CD14-positive monocyte (primary cell): Measurements from ENCODE around the gene MTMR12. TPM values are rescaled to one million over a fixed set of nuclear protein-coding genes. Genes with fewer than 3 reads are reported as not detected.

ENCODE experiments used
- DNase-seq, 3 donors: peaks; one replicate each; pipeline ENCODE4 v3.0.0-alpha.2; 2011 to 2022
- H2AFZ ChIP-seq: 2 replicates; pipeline ENCODE4 v1.6.0; 2012; ENCODE audit warnings: mild to moderate bottlenecking, low read depth, low read length, inconsistent platforms; ENCODE audit not compliant: insufficient read depth, poor library complexity, severe bottlenecking
- H3K27ac ChIP-seq, 2 donors: 1 replicate in 1 of 2; 2 replicates in 1 of 2; pipeline ENCODE4 v1.5.1; 2012 to 2013; ENCODE audit warnings: low read length in 2 of 2, control low read depth in 1 of 2, inconsistent platforms in 1 of 2, low read depth in 1 of 2, mild to moderate bottlenecking in 1 of 2
- H3K27me3 ChIP-seq, 2 donors: one replicate each; pipeline versions ENCODE4 v1.6.0 to v1.6.1; 2011 to 2013; ENCODE audit warnings: low read length in 2 of 2; ENCODE audit not compliant: control insufficient read depth in 2 of 2, insufficient read depth in 2 of 2
- H3K36me3 ChIP-seq, 2 donors: replicated peaks in 1 of 2; 1 replicate in 1 of 2; 2 replicates in 1 of 2; pipeline versions ENCODE4 v1.5.1 to v1.6.1; 2012 to 2013; ENCODE audit warnings: low read length in 2 of 2, control low read depth in 1 of 2, inconsistent platforms in 1 of 2, mild to moderate bottlenecking in 1 of 2; ENCODE audit not compliant: insufficient read depth in 2 of 2, control insufficient read depth in 1 of 2
- H3K4me1 ChIP-seq, 2 donors: 1 replicate in 1 of 2; 2 replicates in 1 of 2; pipeline versions ENCODE4 v1.5.1 to v1.6.1; 2012 to 2013; ENCODE audit warnings: low read length in 2 of 2, control low read depth in 1 of 2, inconsistent platforms in 1 of 2, mild to moderate bottlenecking in 1 of 2, moderate library complexity in 1 of 2; ENCODE audit not compliant: insufficient read depth in 2 of 2, control insufficient read depth in 1 of 2
- H3K4me2 ChIP-seq: replicated peaks from 2 replicates; pipeline ENCODE3; 2012; ENCODE audit warnings: low read length, moderate library complexity, mild to moderate bottlenecking; ENCODE audit not compliant: poor library complexity, severe bottlenecking; ENCODE audit errors: extremely low read depth
- H3K4me3 ChIP-seq, 3 experiments: fragments of 200-600 bp in 1 of 3; sonication (generic) in 1 of 3; replicated peaks in 1 of 3; 1 replicate in 2 of 3; 2 replicates in 1 of 3; pipeline ENCODE4 v1.5.1; 2011 to 2013; ENCODE audit warnings: low read length in 3 of 3, mild to moderate bottlenecking in 3 of 3, control low read depth in 2 of 3, low read depth in 2 of 3, inconsistent platforms in 1 of 3, moderate library complexity in 1 of 3
- H3K79me2 ChIP-seq: 2 replicates; pipeline ENCODE4 v1.6.0; 2012; ENCODE audit warnings: mild to moderate bottlenecking, control low read depth, inconsistent platforms, low read length, moderate library complexity; ENCODE audit not compliant: insufficient read depth
- H3K9ac ChIP-seq: 2 replicates; pipeline ENCODE4 v1.6.0; 2017; ENCODE audit warnings: low read length, mild to moderate bottlenecking; ENCODE audit not compliant: insufficient read depth, poor library complexity, severe bottlenecking
- H3K9me3 ChIP-seq, 2 donors: replicated peaks in 1 of 2; 1 replicate in 1 of 2; 2 replicates in 1 of 2; pipeline versions ENCODE4 v1.5.1 to v1.6.1; 2012 to 2013; ENCODE audit warnings: low read length in 2 of 2, control low read depth in 1 of 2; ENCODE audit not compliant: control insufficient read depth in 1 of 2, insufficient read depth in 1 of 2
- H4K20me1 ChIP-seq: 2 replicates; pipeline ENCODE4 v1.6.0; 2012; ENCODE audit warnings: mild to moderate bottlenecking, low read length, control low read depth, moderate library complexity; ENCODE audit not compliant: insufficient read depth
- H3K27ac Mint-ChIP-seq, 7 donors: one replicate each; pipeline ENCODE4 v1.8.0; 2020; ENCODE audit warnings: mild to moderate bottlenecking in 7 of 7, mixed read lengths in 7 of 7, moderate library complexity in 6 of 7, inconsistent platforms in 2 of 7
- H3K27me3 Mint-ChIP-seq, 3 donors: one replicate each; pipeline ENCODE4 v1.8.0; 2021 to 2022; ENCODE audit warnings: low read depth in 3 of 3, mild to moderate bottlenecking in 3 of 3, mixed read lengths in 3 of 3, moderate library complexity in 3 of 3, inconsistent platforms in 1 of 3
- H3K36me3 Mint-ChIP-seq, 2 donors: one replicate each; pipeline ENCODE4 v1.8.0; 2020; ENCODE audit warnings: mixed read lengths in 2 of 2, inconsistent platforms in 1 of 2, mild to moderate bottlenecking in 1 of 2
- H3K4me1 Mint-ChIP-seq: one replicate; pipeline ENCODE4 v1.8.0; 2020; ENCODE audit warnings: mild to moderate bottlenecking, mixed read lengths
- H3K4me3 Mint-ChIP-seq, 2 donors: one replicate each; pipeline ENCODE4 v1.8.0; 2020; ENCODE audit warnings: mild to moderate bottlenecking in 2 of 2, mixed read lengths in 2 of 2, moderate library complexity in 1 of 2
- H3K9me3 Mint-ChIP-seq, 7 donors: one replicate each; pipeline ENCODE4 v1.8.0; 2020 to 2022; ENCODE audit warnings: mixed read lengths in 7 of 7, mild to moderate bottlenecking in 6 of 7, moderate library complexity in 6 of 7, inconsistent platforms in 2 of 7
- WGBS: methylation state at CpG from one replicate; pipeline ENCODE4 v1.1.5; 2013; ENCODE audit warnings: missing lambda C conversion rate; ENCODE audit not compliant: insufficient coverage; 5-methylcytosine and 5-hydroxymethylcytosine counted together
- intact Hi-C, 2 donors: fragments of 100-400 bp; cut with micrococcal nuclease; formaldehyde crosslinking; loops; one replicate each; pipeline versions ENCODE4 v1.15.0 to v1.15.1; 2023
- polyA plus RNA-seq, 3 donors: library from polyadenylated mRNA; depleted of rRNA in 1 of 3; unstranded in 2 of 3; stranded (reverse) in 1 of 3; fragments of 300-500 nt in 2 of 3; fragments of >200 nt in 1 of 3; fragmentation: Illumina TruSeq in 2 of 3; gene quantifications; 1 replicate in 2 of 3; 2 replicates in 1 of 3; pipeline ENCODE4 v1.2.3, GENCODE V29; 2012 to 2021
- TF ChIP-seq, protein P1 (sequence below): fragments of 200-600 bp; IDR thresholded peaks from one replicate; pipeline ENCODE4 v1.8.0; 2022; ENCODE audit warnings: antibody characterized with exemption, mild to moderate bottlenecking

MTMR12 gene
- polyA plus RNA-seq, 3 donors = 10.3 to 19.0 (median 17.3) TPM

- H3K27ac ChIP-seq = no peak overlapping the region
- H3K36me3 Mint-ChIP-seq = no peaks in the 10 kb centered on the region
- H4K20me1 ChIP-seq = no peaks in the 10 kb centered on the region
- H3K4me1 ChIP-seq = no peaks in the 10 kb centered on the region
- no peak overlapping the region for H3K4me3 Mint-ChIP-seq
- WGBS = no CpG with 5 or more reads among the region's 4 CpGs
- no peaks in the 10 kb centered on the region for H3K36me3 ChIP-seq
- H3K4me2 ChIP-seq = no peak overlapping the region
- TF ChIP-seq, protein P1, sequence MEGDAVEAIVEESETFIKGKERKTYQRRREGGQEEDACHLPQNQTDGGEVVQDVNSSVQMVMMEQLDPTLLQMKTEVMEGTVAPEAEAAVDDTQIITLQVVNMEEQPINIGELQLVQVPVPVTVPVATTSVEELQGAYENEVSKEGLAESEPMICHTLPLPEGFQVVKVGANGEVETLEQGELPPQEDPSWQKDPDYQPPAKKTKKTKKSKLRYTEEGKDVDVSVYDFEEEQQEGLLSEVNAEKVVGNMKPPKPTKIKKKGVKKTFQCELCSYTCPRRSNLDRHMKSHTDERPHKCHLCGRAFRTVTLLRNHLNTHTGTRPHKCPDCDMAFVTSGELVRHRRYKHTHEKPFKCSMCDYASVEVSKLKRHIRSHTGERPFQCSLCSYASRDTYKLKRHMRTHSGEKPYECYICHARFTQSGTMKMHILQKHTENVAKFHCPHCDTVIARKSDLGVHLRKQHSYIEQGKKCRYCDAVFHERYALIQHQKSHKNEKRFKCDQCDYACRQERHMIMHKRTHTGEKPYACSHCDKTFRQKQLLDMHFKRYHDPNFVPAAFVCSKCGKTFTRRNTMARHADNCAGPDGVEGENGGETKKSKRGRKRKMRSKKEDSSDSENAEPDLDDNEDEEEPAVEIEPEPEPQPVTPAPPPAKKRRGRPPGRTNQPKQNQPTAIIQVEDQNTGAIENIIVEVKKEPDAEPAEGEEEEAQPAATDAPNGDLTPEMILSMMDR = no peak
- H3K9me3 ChIP-seq = peaks cover 31 to 36% of the 10 kb centered on the region in 2 donors
- H2AFZ ChIP-seq = no peak overlapping the region
- peaks cover 15 to 38% (median 32%) of the 10 kb centered on the region in 7 donors for H3K9me3 Mint-ChIP-seq
- intact Hi-C loops = no loop called here
- peaks cover 3 to 5% (median 5%) of the 10 kb centered on the region in 3 donors for H3K27me3 Mint-ChIP-seq
- no peak overlapping the region for H3K27ac Mint-ChIP-seq
- H3K27me3 ChIP-seq = no peaks in the 10 kb centered on the region
- H3K79me2 ChIP-seq = no peaks in the 10 kb centered on the region
- no peak for DNase-seq
- no peak overlapping the region for H3K9ac ChIP-seq
- H3K4me3 ChIP-seq = no peak overlapping the region
- no peaks in the 10 kb centered on the region for H3K4me1 Mint-ChIP-seq
Measured at GRCh38 chr5:32325616-32326015, 12.9 kb upstream of the MTMR12 start.

GRCh38 chr5:32325062-32325461, 12.3 kb upstream of the MTMR12 start:
- H3K4me2 ChIP-seq = no peak overlapping the region
- TF ChIP-seq, protein P1 = no peak
- DNase-seq = no peak
- no peaks in the 10 kb centered on the region for H3K27me3 ChIP-seq
- peaks cover 3% of the 10 kb centered on the region in 3 donors for H3K27me3 Mint-ChIP-seq
- H4K20me1 ChIP-seq = no peaks in the 10 kb centered on the region
- intact Hi-C loops = no loop called here
- no peak overlapping the region for H3K9ac ChIP-seq
- H3K27ac ChIP-seq = no peak overlapping the region
- no peaks in the 10 kb centered on the region for H3K36me3 ChIP-seq
- 63% methylated on average over 3 of the region's 3 CpGs for WGBS
- H3K79me2 ChIP-seq = no peaks in the 10 kb centered on the region
- peaks cover 15 to 39% (median 32%) of the 10 kb centered on the region in 7 donors for H3K9me3 Mint-ChIP-seq
- H3K4me3 Mint-ChIP-seq = no peak overlapping the region
- no peaks in the 10 kb centered on the region for H3K4me1 Mint-ChIP-seq
- H2AFZ ChIP-seq = no peak overlapping the region
- no peak overlapping the region for H3K27ac Mint-ChIP-seq
- no peaks in the 10 kb centered on the region for H3K36me3 Mint-ChIP-seq
- no peaks in the 10 kb centered on the region for H3K4me1 ChIP-seq
- H3K9me3 ChIP-seq = peaks cover 31 to 41% of the 10 kb centered on the region in 2 donors
- H3K4me3 ChIP-seq = no peak overlapping the region
